Measurements from ENCODE around the gene MUL1. TPM values are rescaled to one million over a fixed set of nuclear protein-coding genes. Genes with fewer than 3 reads are reported as not detected.

MUL1 gene
- total and polyA plus RNA-seq, 8 donors, result 3.5 to 16.5 (median 11.8) TPM

DNA sequence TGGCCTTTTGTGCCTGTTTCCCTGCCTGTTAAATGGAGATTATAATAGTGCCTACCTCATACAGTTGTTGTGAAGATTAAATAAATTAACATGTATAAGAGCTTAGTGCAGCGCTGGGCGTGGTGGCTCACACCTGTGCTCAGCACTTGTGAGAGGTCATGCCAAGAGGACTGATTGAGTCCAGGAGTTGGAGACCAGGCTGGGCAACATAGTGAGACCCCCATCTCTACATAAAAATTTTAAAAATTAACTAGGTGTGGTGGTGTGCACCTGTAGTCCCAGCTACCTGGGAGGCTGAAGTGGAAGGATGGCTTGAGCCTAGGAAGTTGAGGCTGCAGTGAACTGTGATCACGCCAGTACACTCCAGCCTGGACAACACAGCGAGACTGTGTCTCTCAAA is 34.1 kb downstream of the MUL1 start:
- WGBS, 2 donors, result 87 to 94% methylated on average over 4 of the region's 4 CpGs
- Histone ChIP-seq H3K4me1 (peaks cover 0 to 6% (median 5%) of the 10 kb centered on the region in 3 donors), H3K27ac (no peak overlapping the region), H3K9me3 (no peaks in the 10 kb centered on the region), H3K27me3 (no peaks in the 10 kb centered on the region), H3K36me3 (no peaks in the 10 kb centered on the region), H3K4me3 (no peak overlapping the region)
- no peak for DNase-seq
- ATAC-seq, result no peak
- intact Hi-C loops (cut with DNase I), result no loop called here
- TF ChIP-seq, protein P1, sequence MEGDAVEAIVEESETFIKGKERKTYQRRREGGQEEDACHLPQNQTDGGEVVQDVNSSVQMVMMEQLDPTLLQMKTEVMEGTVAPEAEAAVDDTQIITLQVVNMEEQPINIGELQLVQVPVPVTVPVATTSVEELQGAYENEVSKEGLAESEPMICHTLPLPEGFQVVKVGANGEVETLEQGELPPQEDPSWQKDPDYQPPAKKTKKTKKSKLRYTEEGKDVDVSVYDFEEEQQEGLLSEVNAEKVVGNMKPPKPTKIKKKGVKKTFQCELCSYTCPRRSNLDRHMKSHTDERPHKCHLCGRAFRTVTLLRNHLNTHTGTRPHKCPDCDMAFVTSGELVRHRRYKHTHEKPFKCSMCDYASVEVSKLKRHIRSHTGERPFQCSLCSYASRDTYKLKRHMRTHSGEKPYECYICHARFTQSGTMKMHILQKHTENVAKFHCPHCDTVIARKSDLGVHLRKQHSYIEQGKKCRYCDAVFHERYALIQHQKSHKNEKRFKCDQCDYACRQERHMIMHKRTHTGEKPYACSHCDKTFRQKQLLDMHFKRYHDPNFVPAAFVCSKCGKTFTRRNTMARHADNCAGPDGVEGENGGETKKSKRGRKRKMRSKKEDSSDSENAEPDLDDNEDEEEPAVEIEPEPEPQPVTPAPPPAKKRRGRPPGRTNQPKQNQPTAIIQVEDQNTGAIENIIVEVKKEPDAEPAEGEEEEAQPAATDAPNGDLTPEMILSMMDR (IDR thresholded peaks at IDR 0.05), result no peak
- no peak for FAIRE-seq

DNA sequence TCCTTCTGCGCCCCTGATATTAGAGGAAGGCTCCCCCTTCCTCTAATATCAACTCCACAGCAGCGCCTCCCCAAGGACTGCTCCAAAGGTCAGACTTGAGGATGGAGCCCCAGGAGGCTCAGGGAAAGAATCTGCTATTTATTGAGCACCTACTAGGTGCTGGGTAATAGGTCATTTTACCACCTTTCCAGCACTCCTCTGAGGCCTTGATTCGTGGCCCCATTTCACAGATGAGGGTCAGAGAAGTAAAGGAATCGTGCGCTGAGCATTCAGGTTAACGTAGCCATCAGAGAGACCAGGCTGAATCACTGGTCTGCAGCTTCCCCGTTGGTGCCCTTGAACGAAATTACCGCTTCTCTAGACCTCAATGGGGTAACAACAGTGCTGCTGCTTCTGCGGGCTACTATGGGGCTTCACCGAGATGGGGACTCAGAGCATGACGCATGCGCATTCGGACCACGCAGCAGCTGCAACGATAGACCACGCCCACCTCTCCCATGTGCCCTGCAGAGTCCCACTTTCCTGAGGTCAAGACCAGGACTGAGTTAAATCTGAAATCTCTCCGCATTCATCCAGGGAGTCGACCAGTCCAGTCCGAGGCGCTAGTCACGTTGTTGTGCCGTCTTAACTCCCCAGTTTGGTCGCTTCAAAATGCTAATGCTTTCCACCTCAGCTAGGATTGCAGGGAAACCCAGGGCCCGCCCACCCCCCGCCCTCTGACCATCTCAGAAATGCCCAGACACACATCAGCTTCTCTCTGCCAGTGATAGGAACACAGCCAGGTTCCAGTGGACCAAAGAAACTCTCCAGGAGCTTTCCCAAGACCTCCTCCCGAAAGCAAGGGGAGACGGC is 34.9 kb downstream of the MUL1 start:
- H3K4me1 ChIP-seq, result peaks cover 0 to 6% (median 5%) of the 10 kb centered on the region in 3 donors
- TF ChIP-seq, protein P1 (IDR thresholded peaks at IDR 0.05), result no peak
- FAIRE-seq (no peak), ATAC-seq (peak in 1 of 4 donors; percentile 46), DNase-seq (peak in 1 of 6 donors; percentile 44)
- H3K9me3 ChIP-seq, result no peaks in the 10 kb centered on the region
- no peak overlapping the region for H3K27ac ChIP-seq
- no peaks in the 10 kb centered on the region for H3K27me3 ChIP-seq
- no peak overlapping the region for H3K4me3 ChIP-seq
- no peaks in the 10 kb centered on the region for H3K36me3 ChIP-seq
- 28 to 33% methylated on average over 28 of the region's 28 CpGs for WGBS, 2 donors
- intact Hi-C loops (cut with DNase I), result no loop called here

DNA sequence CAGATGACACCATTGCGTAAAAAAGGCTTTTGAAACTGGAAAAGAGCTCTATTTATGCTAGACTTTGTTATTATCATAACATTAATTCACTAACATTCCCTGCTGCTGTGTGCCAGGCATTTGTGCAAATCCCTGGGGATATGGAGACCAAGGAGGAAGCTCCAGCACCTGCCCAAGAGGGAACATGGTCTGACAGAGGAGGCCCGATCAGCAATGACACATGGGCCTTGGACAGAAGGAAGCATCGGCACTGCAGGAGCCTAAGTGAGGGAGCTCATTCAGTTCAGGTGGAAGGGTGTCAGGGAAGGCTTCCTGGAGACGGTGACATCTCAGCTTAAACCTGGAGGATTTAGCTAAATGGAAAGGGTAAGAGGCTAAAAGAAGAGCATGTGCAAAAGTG is 35.8 kb downstream of the MUL1 start:
- ATAC-seq (no peak), FAIRE-seq (no peak)
- H3K27ac ChIP-seq, result no peak overlapping the region

DNA sequence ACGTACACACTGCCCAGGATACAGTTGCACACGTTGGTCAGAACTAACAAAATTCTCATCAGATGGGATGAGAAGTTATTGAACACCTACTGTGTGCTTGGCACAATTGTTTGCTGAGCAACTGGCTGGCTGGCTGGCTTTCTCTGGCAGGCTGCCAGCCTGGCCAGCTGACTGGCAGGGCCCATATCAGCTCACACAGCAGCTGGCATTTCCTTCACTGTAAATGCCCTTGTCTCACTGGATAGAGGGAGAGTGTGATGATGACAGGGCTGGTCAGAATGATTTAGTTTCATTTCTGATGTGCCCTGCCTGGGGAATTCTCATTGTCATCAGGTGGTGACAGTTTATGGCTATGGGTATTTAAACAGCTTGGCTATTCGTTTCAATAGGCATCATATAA is 37.8 kb downstream of the MUL1 start:
- FAIRE-seq, result no peak
- DNase-seq, result no peak
- intact Hi-C loops (cut with DNase I), result no loop called here
- Histone ChIP-seq H3K27ac (no peak overlapping the region), H3K36me3 (no peaks in the 10 kb centered on the region), H3K27me3 (no peaks in the 10 kb centered on the region), H3K4me3 (no peak overlapping the region), H3K9me3 (no peaks in the 10 kb centered on the region), H3K4me1 (no peaks in the 10 kb centered on the region)
- ATAC-seq, result peak in 3 of 4 donors; percentile 44 to 58 (median 57)
- 46 to 48% methylated on average over 3 of the region's 3 CpGs for WGBS, 2 donors
- TF ChIP-seq, protein P1 (IDR thresholded peaks at IDR 0.05), result no peak

More for the DNA sequence above, 35.8 kb downstream of the MUL1 start:
- intact Hi-C loops (cut with DNase I), result no loop called here
- H3K9me3 ChIP-seq, result no peaks in the 10 kb centered on the region
- H3K4me1 ChIP-seq, result peaks cover 0 to 6% (median 5%) of the 10 kb centered on the region in 3 donors
- H3K4me3 ChIP-seq, result no peak overlapping the region
- no peak for DNase-seq
- TF ChIP-seq, protein P1 (IDR thresholded peaks at IDR 0.05), result no peak
- 81 to 93% methylated on average over 4 of the region's 4 CpGs for WGBS, 2 donors
- H3K36me3 ChIP-seq, result no peaks in the 10 kb centered on the region
- no peaks in the 10 kb centered on the region for H3K27me3 ChIP-seq
